IMR-90 (cell line): ENCODE measurements around the gene C5. TPM values are rescaled to one million over a fixed set of nuclear protein-coding genes. Genes with fewer than 3 reads are reported as not detected.

Experiments used
- ATAC-seq: fragments of 200-7000 bp; cut with Tn5 transposase; 2 replicates; pipeline ENCODE4 v1.9.1; 2020; ENCODE audit warnings: low read depth, mild to moderate bottlenecking, moderate library complexity
- BruUV-seq: library from RNA; stranded (reverse); fragments of 400-500 nt; replicated peaks from 2 replicates; lab custom pipeline; 2021; lab: Mats Ljungman, UMichigan
- CTCF ChIA-PET: fragments of 300-600 bp; formaldehyde crosslinking; extraction: SDS; loops from one replicate; lab custom pipeline; 2021; ENCODE audit warnings: antibody characterized with exemption; lab: Yijun Ruan, JAX
- POLR2A ChIA-PET: fragments of 300-600 bp; sonication (Branson Sonifier 250); formaldehyde crosslinking; loops from one replicate; lab custom pipeline; 2022; ENCODE audit warnings: antibody characterized with exemption; ENCODE audit not compliant: unreplicated experiment; lab: Charles Lee
- DNase-seq: peaks from one replicate; pipeline ENCODE4 v3.0.0; 2013
- H2AFZ ChIP-seq: replicated peaks from 2 replicates; pipeline ENCODE3; 2013; ENCODE audit warnings: low read length, mild to moderate bottlenecking; ENCODE audit not compliant: poor library complexity
- H2AK5ac ChIP-seq: 2 replicates; pipeline ENCODE4 v1.6.1; 2013; ENCODE audit warnings: low read depth, low read length, inconsistent platforms
- H2AK9ac ChIP-seq: replicated peaks from 2 replicates; pipeline ENCODE3; 2013; ENCODE audit warnings: mild to moderate bottlenecking, low read depth, low read length, moderate library complexity; ENCODE audit not compliant: poor library complexity
- H2BK120ac ChIP-seq: 2 replicates; pipeline ENCODE4 v1.6.1; 2013; ENCODE audit warnings: low read depth, low read length, inconsistent platforms
- H2BK15ac ChIP-seq: 3 replicates; pipeline ENCODE4 v1.6.1; 2013; ENCODE audit warnings: low read depth, low read length, inconsistent platforms
- H2BK20ac ChIP-seq: 2 replicates; pipeline ENCODE4 v1.6.1; 2013; ENCODE audit warnings: low read depth, mild to moderate bottlenecking, inconsistent platforms, low read length, moderate library complexity
- H2BK5ac ChIP-seq: 2 replicates; pipeline ENCODE4 v1.6.1; 2013; ENCODE audit warnings: mild to moderate bottlenecking, low read depth, low read length, inconsistent platforms; ENCODE audit not compliant: poor library complexity, severe bottlenecking
- H3K14ac ChIP-seq: replicated peaks from 2 replicates; pipeline ENCODE4 v1.6.1; 2013; ENCODE audit warnings: low read depth, low read length, inconsistent platforms
- H3K18ac ChIP-seq: 2 replicates; pipeline ENCODE4 v1.6.1; 2013; ENCODE audit warnings: low read depth, low read length, control low read depth
- H3K23ac ChIP-seq: 2 replicates; pipeline ENCODE4 v1.6.1; 2013; ENCODE audit warnings: low read depth, low read length, inconsistent platforms
- H3K27ac ChIP-seq: 2 replicates; pipeline ENCODE4 v1.5.1; 2013; ENCODE audit warnings: mild to moderate bottlenecking, control low read depth, low read length; ENCODE audit not compliant: insufficient read depth
- H3K27me3 ChIP-seq: 2 replicates; pipeline ENCODE4 v1.6.1; 2013; ENCODE audit warnings: low read length; ENCODE audit not compliant: control insufficient read depth, insufficient read depth
- H3K36me3 ChIP-seq: 2 replicates; pipeline ENCODE4 v1.6.1; 2013; ENCODE audit warnings: low read length, mixed read lengths; ENCODE audit not compliant: control insufficient read depth, insufficient read depth
- H3K4ac ChIP-seq: 2 replicates; pipeline ENCODE4 v1.6.1; 2013; ENCODE audit warnings: low read depth, low read length, inconsistent platforms
- H3K4me1 ChIP-seq: 2 replicates; pipeline ENCODE4 v1.6.1; 2013; ENCODE audit warnings: low read length, mixed read lengths; ENCODE audit not compliant: control insufficient read depth, insufficient read depth
- H3K4me2 ChIP-seq: 2 replicates; pipeline ENCODE4 v1.6.1; 2013; ENCODE audit warnings: low read depth, mild to moderate bottlenecking, control low read depth, low read length, moderate library complexity
- H3K4me3 ChIP-seq: 2 replicates; pipeline ENCODE4 v1.5.1; 2013; ENCODE audit warnings: low read depth, mild to moderate bottlenecking, control low read depth, low read length, moderate library complexity; ENCODE audit not compliant: insufficient read depth
- H3K56ac ChIP-seq: 2 replicates; pipeline ENCODE4 v1.6.1; 2013; ENCODE audit warnings: low read length, inconsistent platforms; ENCODE audit not compliant: insufficient read depth; ENCODE audit errors: extremely low read depth
- H3K79me1 ChIP-seq, 2 experiments: 2 replicates each; pipeline ENCODE4 v1.6.1; 2013; ENCODE audit warnings: low read length in 2 of 2, inconsistent platforms in 1 of 2, low read depth in 1 of 2
- H3K9ac ChIP-seq: 2 replicates; pipeline ENCODE4 v1.6.1; 2013; ENCODE audit warnings: low read depth, low read length, control low read depth
- H3K9me1 ChIP-seq: 2 replicates; pipeline ENCODE4 v1.6.1; 2013; ENCODE audit warnings: low read length, inconsistent platforms; ENCODE audit not compliant: insufficient read depth
- H3K9me3 ChIP-seq: 2 replicates; pipeline ENCODE4 v1.6.1; 2013; ENCODE audit warnings: low read length; ENCODE audit not compliant: control insufficient read depth, insufficient read depth
- H4K20me1 ChIP-seq: 2 replicates; pipeline ENCODE4 v1.6.1; 2013; ENCODE audit warnings: low read length, inconsistent platforms; ENCODE audit not compliant: insufficient read depth
- H4K5ac ChIP-seq: 2 replicates; pipeline ENCODE4 v1.6.1; 2013; ENCODE audit warnings: mild to moderate bottlenecking, low read depth, low read length, control low read depth
- H4K8ac ChIP-seq, 2 experiments: 2 replicates each; pipeline ENCODE4 v1.6.1; 2013; ENCODE audit warnings: low read depth in 2 of 2, low read length in 2 of 2, control low read depth in 1 of 2, inconsistent platforms in 1 of 2
- H4K91ac ChIP-seq: 2 replicates; pipeline ENCODE4 v1.6.1; 2013; ENCODE audit warnings: low read depth, low read length, inconsistent platforms; ENCODE audit not compliant: insufficient read depth
- FOS ChIP-seq: fragments of 150-350 bp; IDR thresholded peaks from 2 replicates; pipeline ENCODE4 v1.6.1; 2016; ENCODE audit warnings: low read depth, low read length
- MAFK ChIP-seq: IDR thresholded peaks from 2 replicates; pipeline ENCODE4 v1.6.1; 2012; ENCODE audit warnings: low read depth, low read length, improper control_type of control experiment
- MAZ ChIP-seq: IDR thresholded peaks from 2 replicates; pipeline ENCODE4 v1.6.1; 2012; ENCODE audit warnings: low read depth, mild to moderate bottlenecking, low read length, improper control_type of control experiment, moderate library complexity, borderline replicate concordance
- RAD21 ChIP-seq: IDR thresholded peaks from 2 replicates; pipeline ENCODE4 v1.6.1; 2012; ENCODE audit warnings: low read length, improper control_type of control experiment
- RCOR1 ChIP-seq: IDR thresholded peaks from 2 replicates; pipeline ENCODE4 v1.6.1; 2012; ENCODE audit warnings: mild to moderate bottlenecking, low read length, improper control_type of control experiment; ENCODE audit not compliant: insufficient replicate concordance
- WGBS, 2 experiments: methylation state at CpG; one replicate each; pipeline versions ENCODE4 v1.1.5 to v1.1.7; 2013; ENCODE audit warnings: missing lambda C conversion rate in 2 of 2; ENCODE audit not compliant: insufficient read length in 1 of 2; ENCODE audit errors: extremely low coverage in 2 of 2; 5-methylcytosine and 5-hydroxymethylcytosine counted together
- dilution Hi-C: fragments of 300-500 bp; cut with HindIII; formaldehyde crosslinking; loops from one replicate; pipeline ENCODE4 v1.14.3; 2018; ENCODE audit warnings: low sequenced_read_pairs; ENCODE audit not compliant: unreplicated experiment
- in situ Hi-C: fragments of 300-500 bp; cut with MboI; formaldehyde crosslinking; loops from 3 replicates; pipeline ENCODE4 v1.14.3; 2019; ENCODE audit warnings: low sequenced_read_pairs, inconsistent platforms, mixed read lengths
- intact Hi-C: fragments of 100-400 bp; cut with micrococcal nuclease; formaldehyde crosslinking; loops from 2 replicates; pipeline ENCODE4 v1.10.0; 2022
- polyA plus RNA-seq, 3 experiments: library from polyadenylated mRNA; depleted of rRNA; stranded (reverse); fragments of >200 nt; gene quantifications; 2 replicates each; pipeline ENCODE4 v1.2.3, GENCODE V29; 2012; ENCODE audit warnings: low replicate concordance in 1 of 3
- total RNA-seq: library from RNA; depleted of rRNA; stranded (reverse); fragments of >200 nt; gene quantifications from 2 replicates; pipeline ENCODE4 v1.2.3, GENCODE V29; 2012
- TF ChIP-seq, protein P1 (sequence below): fragments of 150-350 bp; IDR thresholded peaks from 2 replicates; pipeline ENCODE4 v1.6.1; 2016; ENCODE audit warnings: low read depth, mild to moderate bottlenecking, low read length, moderate library complexity, borderline replicate concordance
- TF ChIP-seq, protein P2 (sequence below): conservative IDR thresholded peaks from 2 replicates; pipeline ENCODE4 v1.5.1; 2012; ENCODE audit warnings: mild to moderate bottlenecking, low read depth, low read length, improper control_type of control experiment

C5 gene
- total and polyA plus RNA-seq, 2 of the 4 experiments (the other 2 are of a cell fraction) = 1.5 to 2.3 TPM

DNA sequence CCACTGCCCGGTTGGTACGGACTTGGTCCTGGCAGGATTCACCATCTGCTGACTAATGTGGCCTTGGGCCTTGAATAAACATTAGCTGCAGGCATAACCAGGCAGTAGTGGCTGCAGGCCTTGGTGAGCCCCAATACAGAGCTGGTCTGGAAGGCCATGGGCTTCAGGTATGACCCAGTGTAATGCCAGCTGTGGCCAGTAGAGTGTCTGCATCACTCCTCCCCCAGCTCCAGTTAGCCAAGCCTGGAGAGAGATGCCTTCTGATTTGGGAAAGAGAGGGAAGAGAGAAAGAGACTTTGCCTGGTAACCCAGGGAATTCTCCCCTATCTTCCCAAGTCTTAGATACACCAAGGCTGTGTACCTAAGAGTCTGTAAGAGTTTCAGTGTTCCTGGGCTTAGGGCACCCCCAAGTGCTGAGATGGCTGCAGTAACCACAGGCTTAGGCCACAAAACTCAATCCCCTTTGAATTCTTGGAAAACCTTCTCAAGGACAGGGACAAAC, 5.6 kb upstream of the C5 start:
- no peak overlapping the region for H3K27ac ChIP-seq
- H3K56ac ChIP-seq = no peak overlapping the region
- H4K20me1 ChIP-seq = no peaks in the 10 kb centered on the region
- H3K4me1 ChIP-seq = peaks cover 1% of the 10 kb centered on the region; the same call in 1 of the 2 replicates
- no peak overlapping the region for H2BK5ac ChIP-seq
- H3K36me3 ChIP-seq = no peaks in the 10 kb centered on the region
- no peak overlapping the region for H3K18ac ChIP-seq
- H2BK20ac ChIP-seq = no peak overlapping the region
- no peak overlapping the region for H4K91ac ChIP-seq
- no peak for TF ChIP-seq MAZ
- TF ChIP-seq RCOR1 = no peak
- TF ChIP-seq, protein P1, sequence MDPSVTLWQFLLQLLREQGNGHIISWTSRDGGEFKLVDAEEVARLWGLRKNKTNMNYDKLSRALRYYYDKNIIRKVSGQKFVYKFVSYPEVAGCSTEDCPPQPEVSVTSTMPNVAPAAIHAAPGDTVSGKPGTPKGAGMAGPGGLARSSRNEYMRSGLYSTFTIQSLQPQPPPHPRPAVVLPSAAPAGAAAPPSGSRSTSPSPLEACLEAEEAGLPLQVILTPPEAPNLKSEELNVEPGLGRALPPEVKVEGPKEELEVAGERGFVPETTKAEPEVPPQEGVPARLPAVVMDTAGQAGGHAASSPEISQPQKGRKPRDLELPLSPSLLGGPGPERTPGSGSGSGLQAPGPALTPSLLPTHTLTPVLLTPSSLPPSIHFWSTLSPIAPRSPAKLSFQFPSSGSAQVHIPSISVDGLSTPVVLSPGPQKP = no peak
- TF ChIP-seq, protein P2, sequence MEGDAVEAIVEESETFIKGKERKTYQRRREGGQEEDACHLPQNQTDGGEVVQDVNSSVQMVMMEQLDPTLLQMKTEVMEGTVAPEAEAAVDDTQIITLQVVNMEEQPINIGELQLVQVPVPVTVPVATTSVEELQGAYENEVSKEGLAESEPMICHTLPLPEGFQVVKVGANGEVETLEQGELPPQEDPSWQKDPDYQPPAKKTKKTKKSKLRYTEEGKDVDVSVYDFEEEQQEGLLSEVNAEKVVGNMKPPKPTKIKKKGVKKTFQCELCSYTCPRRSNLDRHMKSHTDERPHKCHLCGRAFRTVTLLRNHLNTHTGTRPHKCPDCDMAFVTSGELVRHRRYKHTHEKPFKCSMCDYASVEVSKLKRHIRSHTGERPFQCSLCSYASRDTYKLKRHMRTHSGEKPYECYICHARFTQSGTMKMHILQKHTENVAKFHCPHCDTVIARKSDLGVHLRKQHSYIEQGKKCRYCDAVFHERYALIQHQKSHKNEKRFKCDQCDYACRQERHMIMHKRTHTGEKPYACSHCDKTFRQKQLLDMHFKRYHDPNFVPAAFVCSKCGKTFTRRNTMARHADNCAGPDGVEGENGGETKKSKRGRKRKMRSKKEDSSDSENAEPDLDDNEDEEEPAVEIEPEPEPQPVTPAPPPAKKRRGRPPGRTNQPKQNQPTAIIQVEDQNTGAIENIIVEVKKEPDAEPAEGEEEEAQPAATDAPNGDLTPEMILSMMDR = peak; percentile 15; the same call in 1 of the 2 replicates
- TF ChIP-seq RAD21 = 0 out of 2 replicates have a peak, but pooled peaks have one; percentile 12
- no peak for TF ChIP-seq MAFK
- no peak for TF ChIP-seq FOS
- H3K79me1 ChIP-seq = no peaks in the 10 kb centered on the region
- H2AFZ ChIP-seq = no peak overlapping the region
- BruUV-seq = no TSS peak
- H3K23ac ChIP-seq = no peak overlapping the region
- H2AK9ac ChIP-seq = peak overlapping the region; percentile 52
- no peaks in the 10 kb centered on the region for H3K9me1 ChIP-seq
- in situ Hi-C loops (loop anchor here (25.0 kb wide), 1 partner anchor 443 kb away; no protein-coding TSS in a partner anchor), dilution Hi-C loops (no loop called here), intact Hi-C loops (loop anchor here (5.0 kb wide), 1 partner anchor 438 kb away; no protein-coding TSS in a partner anchor)
- no peak overlapping the region for H2BK120ac ChIP-seq
- H2BK15ac ChIP-seq = no peak overlapping the region
- ChIA-PET CTCF (interaction anchor here (0.6 to 1.0 kb wide), 5 partner anchors 39 to 82 kb away, joined by 3 to 7 read pairs (median 3); no protein-coding TSS in a partner anchor), POLR2A (no interaction called here)
- H2AK5ac ChIP-seq = no peak overlapping the region
- H4K5ac ChIP-seq = no peak overlapping the region
- H3K4me2 ChIP-seq = no peak overlapping the region
- no peak overlapping the region for H4K8ac ChIP-seq
- H3K4ac ChIP-seq = no peak overlapping the region
- H3K14ac ChIP-seq = no peak overlapping the region
- no peak overlapping the region for H3K4me3 ChIP-seq
- H3K27me3 ChIP-seq = no peaks in the 10 kb centered on the region
- DNase-seq (peak; percentile 3), ATAC-seq (peak; percentile 71)
- no peaks in the 10 kb centered on the region for H3K9me3 ChIP-seq
- no peak overlapping the region for H3K9ac ChIP-seq
- 75% methylated on average over 2 of the region's 2 CpGs; no CpG with 5 or more reads in 1 of the 2 experiments for WGBS, 2 experiments
